ENCODE measurements around the gene APLNR.
"Not testable (repeated sequence)": the region's sequence is repeated elsewhere in the genome, so short reads cannot be mapped to it uniquely, and the experiment has no call there.

Gene APLNR

GRCh38 chr11:57237204-57237681 is at the start of gene APLNR:
Gene APLNR, minus strand, starts transcription at chr11:57237250. Its CDS starts 246 bp downstream, at chr11:57237004.
- Histone ChIP-seq H3K9ac (ENCODE audit: insufficient read length) (no peak within 1 kb of the TSS), H3K27ac (no peak within 1 kb of the TSS), H3K4me3 (no peak within 1 kb of the TSS), H3K9me3 (ENCODE audit: low read depth, low read length) (no peaks in the 10 kb centered on the region), H3K36me3 (ENCODE audit: insufficient read depth, low read length) (no peaks in the 10 kb centered on the region)
- no peak for DNase-seq (ENCODE audit: low read depth, low spot score)
- no peak for TF ChIP-seq FOXP2 (optimal IDR thresholded peaks at IDR 0.05; ENCODE audit: control extremely low read depth, extremely low read length, insufficient read depth)
- no peak for TF ChIP-seq POLR2AphosphoS5 (IDR thresholded peaks at IDR 0.05; ENCODE audit: borderline replicate concordance, low read depth, low read length)
- no peak for TF ChIP-seq EZH2 (IDR thresholded peaks at IDR 0.05)

DNA sequence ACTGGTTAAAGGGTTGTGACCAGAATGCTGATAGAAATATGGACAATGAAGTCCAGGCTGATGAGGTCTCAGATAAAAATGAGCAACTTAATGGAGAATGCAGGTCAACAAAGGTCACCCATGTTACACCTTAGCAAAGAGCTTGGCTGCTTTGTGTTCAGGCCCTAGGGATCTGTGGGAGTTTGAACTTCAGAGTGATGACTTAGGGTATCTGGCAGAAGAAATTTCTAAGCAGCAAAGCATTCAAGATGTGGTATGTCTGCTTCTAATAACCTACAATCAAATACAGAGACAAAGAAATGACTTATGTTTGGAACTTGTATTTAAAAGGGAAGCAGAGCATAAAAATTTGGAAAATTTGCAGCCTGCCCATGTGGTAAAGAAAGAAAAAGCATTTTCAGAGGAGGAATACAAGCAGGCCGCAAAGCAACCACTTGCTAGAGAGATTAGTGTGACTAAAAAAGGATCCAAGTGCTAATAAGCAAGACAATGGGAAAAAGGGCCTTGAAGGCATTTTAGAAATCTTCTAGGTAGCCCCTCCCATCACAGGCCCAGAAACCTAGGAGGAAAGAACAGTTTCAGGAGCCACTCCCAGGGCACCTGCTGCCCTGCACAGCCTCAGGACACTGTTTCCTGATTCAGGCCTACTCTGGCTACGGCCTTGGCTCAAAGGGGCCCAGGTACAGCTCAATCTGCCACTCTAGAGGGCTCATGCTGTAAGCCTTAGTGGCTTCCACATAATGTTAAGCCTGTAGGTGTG is 46.4 kb upstream of the APLNR start:
- Histone ChIP-seq H3K9ac (ENCODE audit: insufficient read length) (no peak overlapping the region), H3K9me3 (ENCODE audit: low read depth, low read length) (no peaks in the 10 kb centered on the region), H3K27ac (no peak overlapping the region), H3K36me3 (ENCODE audit: insufficient read depth, low read length) (no peaks in the 10 kb centered on the region), H3K4me3 (no peak overlapping the region)
- TF ChIP-seq POLR2AphosphoS5 (IDR thresholded peaks at IDR 0.05; ENCODE audit: borderline replicate concordance, low read depth, low read length) (no peak), EZH2 (IDR thresholded peaks at IDR 0.05) (no peak), FOXP2 (optimal IDR thresholded peaks at IDR 0.05; ENCODE audit: control extremely low read depth, extremely low read length, insufficient read depth) (no peak)
- no peak for DNase-seq (ENCODE audit: low read depth, low spot score)

DNA sequence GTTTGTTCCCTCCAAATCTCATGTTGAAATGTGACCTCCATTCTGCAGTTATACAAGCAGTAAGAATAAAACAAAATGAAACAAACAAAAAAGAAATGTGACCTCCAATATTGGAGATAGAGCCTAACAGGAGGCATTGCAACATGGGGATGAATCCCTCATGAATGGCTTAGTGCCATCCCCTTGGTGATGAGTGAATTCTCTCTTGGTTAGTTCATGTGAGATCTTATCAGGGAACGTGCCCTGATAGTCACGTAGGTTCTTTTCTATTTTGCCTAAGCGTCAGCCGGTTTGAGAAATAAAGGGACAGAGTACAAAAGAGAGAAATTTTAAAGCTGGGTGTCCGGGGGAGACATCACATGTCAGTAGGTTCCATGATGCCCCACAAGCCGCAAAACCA is 44.5 kb upstream of the APLNR start:
- H3K4me3 ChIP-seq; H3K9ac ChIP-seq (ENCODE audit: insufficient read length); H3K9me3 ChIP-seq (ENCODE audit: low read depth, low read length); DNase-seq (ENCODE audit: low read depth, low spot score); H3K27ac ChIP-seq; H3K36me3 ChIP-seq (ENCODE audit: insufficient read depth, low read length): not testable (repeated sequence)

GRCh38 chr11:57279116-57279515 is 42.1 kb upstream of the APLNR start:
- TF ChIP-seq POLR2AphosphoS5 (IDR thresholded peaks at IDR 0.05; ENCODE audit: borderline replicate concordance, low read depth, low read length) (no peak), FOXP2 (optimal IDR thresholded peaks at IDR 0.05; ENCODE audit: control extremely low read depth, extremely low read length, insufficient read depth) (no peak), EZH2 (IDR thresholded peaks at IDR 0.05) (no peak)
- H3K9ac ChIP-seq (ENCODE audit: insufficient read length): no peak overlapping the region
- no peak for DNase-seq (ENCODE audit: low read depth, low spot score)
- H3K27ac ChIP-seq: no peak overlapping the region
- no peaks in the 10 kb centered on the region for H3K36me3 ChIP-seq (ENCODE audit: insufficient read depth, low read length)
- no peak overlapping the region for H3K4me3 ChIP-seq
- H3K9me3 ChIP-seq (ENCODE audit: low read depth, low read length): no peaks in the 10 kb centered on the region

- H3K36me3 ChIP-seq (ENCODE audit: insufficient read depth, low read length): no peaks in the 10 kb centered on the region
- no peak overlapping the region for H3K4me3 ChIP-seq
- H3K27ac ChIP-seq: no peak overlapping the region
- TF ChIP-seq EZH2 (IDR thresholded peaks at IDR 0.05): no peak
- TF ChIP-seq FOXP2 (optimal IDR thresholded peaks at IDR 0.05; ENCODE audit: control extremely low read depth, extremely low read length, insufficient read depth): no peak
- no peak for TF ChIP-seq POLR2AphosphoS5 (IDR thresholded peaks at IDR 0.05; ENCODE audit: borderline replicate concordance, low read depth, low read length)
- no peak for DNase-seq (ENCODE audit: low read depth, low spot score)
- no peaks in the 10 kb centered on the region for H3K9me3 ChIP-seq (ENCODE audit: low read depth, low read length)
- no peak overlapping the region for H3K9ac ChIP-seq (ENCODE audit: insufficient read length)
These were observed 41.7 kb upstream of the APLNR start for GRCh38 chr11:57278721-57279095.

GRCh38 chr11:57277845-57278720 is 41.0 kb upstream of the APLNR start:
- H3K27ac ChIP-seq: no peak overlapping the region
- no peak for TF ChIP-seq EZH2 (IDR thresholded peaks at IDR 0.05)
- no peak for TF ChIP-seq POLR2AphosphoS5 (IDR thresholded peaks at IDR 0.05; ENCODE audit: borderline replicate concordance, low read depth, low read length)
- TF ChIP-seq FOXP2 (optimal IDR thresholded peaks at IDR 0.05; ENCODE audit: control extremely low read depth, extremely low read length, insufficient read depth): no peak
- DNase-seq (ENCODE audit: low read depth, low spot score): no peak
- no peaks in the 10 kb centered on the region for H3K9me3 ChIP-seq (ENCODE audit: low read depth, low read length)
- H3K4me3 ChIP-seq: peak overlapping the region; percentile 55
- peak overlapping the region; percentile 69 for H3K9ac ChIP-seq (ENCODE audit: insufficient read length)
- no peaks in the 10 kb centered on the region for H3K36me3 ChIP-seq (ENCODE audit: insufficient read depth, low read length)

DNA sequence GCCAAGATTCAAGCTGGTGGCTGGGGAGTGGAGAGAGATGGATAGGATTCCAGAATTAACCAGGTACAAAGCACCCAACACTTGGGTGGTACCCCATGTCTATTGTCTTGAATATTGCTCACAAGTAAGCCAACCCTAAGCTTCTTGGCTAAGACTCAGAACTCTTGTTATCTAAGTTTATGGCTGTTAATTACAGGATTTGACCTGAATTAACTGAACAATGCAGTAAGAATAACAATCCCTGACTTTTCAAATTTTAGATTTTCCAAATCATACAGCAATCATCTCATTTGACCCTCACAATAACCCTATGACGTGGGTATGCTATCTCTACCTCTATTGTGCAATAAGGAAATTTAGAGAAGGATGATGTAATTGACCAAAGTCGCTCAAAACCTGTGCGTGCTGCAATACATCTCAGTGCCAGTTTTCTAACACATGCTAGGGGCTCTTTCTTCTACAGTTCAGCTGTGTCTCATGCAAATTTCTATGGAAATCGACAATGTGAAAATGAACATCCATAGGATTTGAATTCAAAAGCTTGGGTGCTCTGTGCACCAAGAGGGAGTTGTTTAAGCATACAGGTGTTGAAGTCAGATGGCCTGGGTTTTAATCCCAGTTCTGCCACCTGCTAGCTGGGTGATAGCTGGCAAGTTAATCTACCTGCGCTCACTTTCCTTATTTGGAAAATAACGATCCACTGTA is 40.1 kb upstream of the APLNR start:
- no peak overlapping the region for H3K9ac ChIP-seq (ENCODE audit: insufficient read length)
- no peaks in the 10 kb centered on the region for H3K36me3 ChIP-seq (ENCODE audit: insufficient read depth, low read length)
- no peak for DNase-seq (ENCODE audit: low read depth, low spot score)
- no peak for TF ChIP-seq EZH2 (IDR thresholded peaks at IDR 0.05)
- no peak for TF ChIP-seq FOXP2 (optimal IDR thresholded peaks at IDR 0.05; ENCODE audit: control extremely low read depth, extremely low read length, insufficient read depth)
- TF ChIP-seq POLR2AphosphoS5 (IDR thresholded peaks at IDR 0.05; ENCODE audit: borderline replicate concordance, low read depth, low read length): no peak
- H3K4me3 ChIP-seq: no peak overlapping the region; the same call in 1 of the 2 replicates
- no peaks in the 10 kb centered on the region for H3K9me3 ChIP-seq (ENCODE audit: low read depth, low read length)
- no peak overlapping the region for H3K27ac ChIP-seq
